ENCODE measurements around the gene HPRT1.

The HPRT1 gene

DNA sequence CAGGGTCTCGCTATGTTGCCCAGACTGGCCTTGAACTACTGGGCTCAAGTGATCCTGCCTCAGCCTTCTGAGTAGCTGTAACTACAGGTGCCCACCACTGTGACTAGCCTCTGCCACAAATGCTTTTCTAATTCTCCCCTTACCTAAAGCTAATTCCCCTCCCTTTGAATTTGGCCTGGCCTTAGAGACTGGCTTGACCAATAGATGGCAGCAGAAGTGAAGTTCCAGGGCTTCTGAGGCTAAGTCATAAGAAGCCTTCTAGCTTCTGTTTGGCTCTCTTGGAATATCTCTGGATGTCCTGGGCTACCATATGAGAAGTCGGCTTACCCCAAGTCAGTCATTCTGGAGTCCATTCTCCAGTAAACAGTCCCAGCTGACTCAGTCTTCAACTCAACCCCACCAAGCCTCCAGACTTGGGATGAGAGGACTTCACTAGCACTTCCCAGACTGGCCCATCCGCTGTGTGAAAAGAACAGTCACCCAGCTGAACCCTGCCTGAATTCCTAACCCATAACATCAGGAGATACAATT is 61.0 kb downstream of the HPRT1 start:
- DNase-seq (ENCODE audit: low read depth), result peak; percentile 57
- H3K4me3 ChIP-seq (ENCODE audit: low read depth, low read length), result no peak overlapping the region
- peak; percentile 70 for TF ChIP-seq CTCF (IDR thresholded peaks at IDR 0.05; ENCODE audit: low read depth, low read length, missing control alignments)
- in situ Hi-C loops (cut with HindIII; ENCODE audit: low sequenced_read_pairs), result no loop called here

GRCh38 chrX:134524181-134524580 is 64.2 kb downstream of the HPRT1 start:
- DNase-seq (ENCODE audit: low read depth), result no peak
- no peak for TF ChIP-seq CTCF (IDR thresholded peaks at IDR 0.05; ENCODE audit: low read depth, low read length, missing control alignments)
- in situ Hi-C loops (cut with HindIII; ENCODE audit: low sequenced_read_pairs), result no loop called here
- no peak overlapping the region for H3K4me3 ChIP-seq (ENCODE audit: low read depth, low read length)

DNA sequence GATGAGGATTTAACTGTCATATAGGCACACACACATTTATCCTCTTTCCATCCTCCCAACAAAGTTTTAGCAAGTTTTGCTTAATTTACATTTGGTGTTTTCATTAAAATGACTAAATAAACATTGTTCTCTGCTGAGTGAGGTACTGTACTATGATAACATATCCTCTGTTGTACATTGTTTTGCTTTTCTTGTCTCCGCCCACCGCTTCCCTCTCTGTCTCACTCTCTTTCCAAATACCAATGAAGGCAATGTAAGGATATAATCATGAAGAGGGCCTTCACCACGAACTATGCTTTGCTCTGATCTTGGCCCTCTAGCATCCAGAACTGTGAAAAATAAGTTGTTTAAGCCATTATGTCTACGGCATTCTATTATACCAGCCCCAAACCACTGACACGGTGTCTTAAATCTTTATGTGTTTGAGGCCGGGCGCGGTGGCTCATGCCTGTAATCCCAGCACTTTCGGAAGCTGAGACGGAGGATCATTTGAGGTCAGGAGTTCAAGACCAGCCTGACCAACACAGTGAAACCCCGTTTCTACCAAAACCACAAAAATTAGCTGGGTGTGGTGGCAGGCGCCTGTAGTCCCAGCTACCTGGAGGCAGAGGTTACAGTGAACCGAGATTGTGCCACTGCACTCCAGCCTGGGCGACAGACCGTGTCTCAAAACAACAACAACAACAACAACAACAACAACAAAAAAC is 65.3 kb downstream of the HPRT1 start:
- no peak for DNase-seq (ENCODE audit: low read depth)
- no peak for TF ChIP-seq CTCF (IDR thresholded peaks at IDR 0.05; ENCODE audit: low read depth, low read length, missing control alignments)
- in situ Hi-C loops (cut with HindIII; ENCODE audit: low sequenced_read_pairs), result no loop called here
- H3K4me3 ChIP-seq (ENCODE audit: low read depth, low read length), result no peak overlapping the region

DNA sequence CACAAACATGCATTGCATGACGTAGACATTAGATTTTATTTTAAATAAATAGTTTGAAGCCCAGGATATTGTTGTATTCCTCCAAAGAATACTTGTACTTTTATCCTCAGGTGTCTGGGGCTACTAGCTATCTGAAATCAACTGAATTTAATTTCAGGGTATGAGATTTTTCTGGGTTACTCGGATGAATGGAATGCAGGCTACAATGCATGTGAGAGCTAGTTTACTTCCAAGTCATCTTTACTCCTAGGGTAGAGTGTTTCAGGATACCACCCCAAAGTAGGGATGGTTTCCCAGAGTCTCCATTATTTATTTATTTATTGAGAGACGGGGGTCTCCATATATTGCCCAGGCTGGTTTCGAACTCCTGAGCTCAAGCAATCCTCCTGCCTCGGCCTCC is 66.4 kb downstream of the HPRT1 start:
- no peak for TF ChIP-seq CTCF (IDR thresholded peaks at IDR 0.05; ENCODE audit: low read depth, low read length, missing control alignments)
- in situ Hi-C loops (cut with HindIII; ENCODE audit: low sequenced_read_pairs), result no loop called here
- no peak for DNase-seq (ENCODE audit: low read depth)
- H3K4me3 ChIP-seq (ENCODE audit: low read depth, low read length), result no peak overlapping the region

GRCh38 chrX:134528960-134529359 is 69.0 kb downstream of the HPRT1 start:
- H3K4me3 ChIP-seq (ENCODE audit: low read depth, low read length), result no peak overlapping the region
- DNase-seq (ENCODE audit: low read depth), result no peak
- no peak for TF ChIP-seq CTCF (IDR thresholded peaks at IDR 0.05; ENCODE audit: low read depth, low read length, missing control alignments)
- in situ Hi-C loops (cut with HindIII; ENCODE audit: low sequenced_read_pairs), result no loop called here

- TF ChIP-seq CTCF (IDR thresholded peaks at IDR 0.05; ENCODE audit: low read depth, low read length, missing control alignments), result no peak
- in situ Hi-C loops (cut with HindIII; ENCODE audit: low sequenced_read_pairs), result no loop called here
- no peak overlapping the region for H3K4me3 ChIP-seq (ENCODE audit: low read depth, low read length)
- no peak for DNase-seq (ENCODE audit: low read depth)
These were observed 69.5 kb downstream of the HPRT1 start for GRCh38 chrX:134529481-134529880.
